Muscle of leg (tissue), 11 donors: ENCODE data around the gene NUDT14. TPM values are rescaled to one million over a fixed set of nuclear protein-coding genes. Genes with fewer than 3 reads are reported as not detected.
A peak's percentile ranks its signal among the peaks of the same experiment; 100 is the strongest.

ENCODE experiments used
- DNase-seq: peaks from one replicate; pipeline ENCODE4 v3.0.0; 2013
- H3K27ac ChIP-seq: one replicate; pipeline ENCODE4 v1.5.1; 2013; ENCODE audit warnings: mild to moderate bottlenecking, low read length, control low read depth
- H3K27me3 ChIP-seq: one replicate; pipeline ENCODE4 v1.6.1; 2013; ENCODE audit warnings: low read length; ENCODE audit not compliant: control insufficient read depth, insufficient read depth
- H3K36me3 ChIP-seq: one replicate; pipeline ENCODE4 v1.6.1; 2013; ENCODE audit warnings: low read length; ENCODE audit not compliant: control insufficient read depth, insufficient read depth
- H3K4me1 ChIP-seq: one replicate; pipeline ENCODE4 v1.6.1; 2013; ENCODE audit warnings: low read length; ENCODE audit not compliant: control insufficient read depth, insufficient read depth
- H3K4me3 ChIP-seq: one replicate; pipeline ENCODE4 v1.5.1; 2013; ENCODE audit warnings: low read length, control low read depth
- H3K9me3 ChIP-seq: replicated peaks from 2 replicates; pipeline ENCODE4 v1.6.1; 2013; ENCODE audit warnings: low read depth, low read length; ENCODE audit not compliant: control insufficient read depth
- WGBS: methylation state at CpG from one replicate; pipeline ENCODE4 v1.1.5; 2013; ENCODE audit warnings: missing lambda C conversion rate; ENCODE audit not compliant: insufficient coverage; 5-methylcytosine and 5-hydroxymethylcytosine counted together
- polyA plus RNA-seq, 8 donors: library from polyadenylated mRNA; unstranded; fragments of 120-200 nt; gene quantifications; one replicate each; pipeline versions ENCODE4 v1.2.1 to v1.2.3, GENCODE V29; 2013; ENCODE audit warnings: inconsistent platforms in 1 of 8, low replicate concordance in 1 of 8; ENCODE audit not compliant: insufficient read length in 8 of 8, insufficient read depth in 1 of 8
- total RNA-seq: library from RNA; stranded (reverse); fragments of 120-200 nt; gene quantifications from one replicate; pipeline ENCODE4 v1.2.4, GENCODE V29; 2013

Gene NUDT14
- total and polyA plus RNA-seq, 9 donors, result 10.5 to 22.8 (median 16.1) TPM

DNA sequence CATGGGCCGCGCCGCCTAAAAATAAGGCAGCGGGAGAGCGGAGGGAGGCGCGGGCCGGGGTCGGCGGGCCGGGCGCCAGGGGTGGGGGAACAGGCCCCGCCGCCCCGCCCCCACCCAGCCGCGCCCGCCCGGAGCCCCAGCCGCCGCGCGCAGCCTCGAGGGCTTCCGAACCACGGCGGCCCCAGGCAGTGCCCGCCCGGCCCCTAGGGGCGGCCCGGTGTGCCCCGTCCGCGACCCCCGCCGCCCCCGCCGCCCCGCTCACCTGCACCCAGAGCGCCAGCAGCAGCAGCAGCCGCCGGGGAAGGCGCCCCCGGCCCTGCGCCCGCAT is 13.1 kb downstream of the NUDT14 start:
- Histone ChIP-seq H3K27ac (no peak overlapping the region), H3K4me1 (peaks cover 80% of the 10 kb centered on the region), H3K9me3 (no peaks in the 10 kb centered on the region), H3K36me3 (no peaks in the 10 kb centered on the region), H3K4me3 (peak overlapping the region; percentile 27), H3K27me3 (peaks cover 30% of the 10 kb centered on the region)
- 0% methylated on average over 42 of the region's 46 CpGs for WGBS
- no peak for DNase-seq

DNA sequence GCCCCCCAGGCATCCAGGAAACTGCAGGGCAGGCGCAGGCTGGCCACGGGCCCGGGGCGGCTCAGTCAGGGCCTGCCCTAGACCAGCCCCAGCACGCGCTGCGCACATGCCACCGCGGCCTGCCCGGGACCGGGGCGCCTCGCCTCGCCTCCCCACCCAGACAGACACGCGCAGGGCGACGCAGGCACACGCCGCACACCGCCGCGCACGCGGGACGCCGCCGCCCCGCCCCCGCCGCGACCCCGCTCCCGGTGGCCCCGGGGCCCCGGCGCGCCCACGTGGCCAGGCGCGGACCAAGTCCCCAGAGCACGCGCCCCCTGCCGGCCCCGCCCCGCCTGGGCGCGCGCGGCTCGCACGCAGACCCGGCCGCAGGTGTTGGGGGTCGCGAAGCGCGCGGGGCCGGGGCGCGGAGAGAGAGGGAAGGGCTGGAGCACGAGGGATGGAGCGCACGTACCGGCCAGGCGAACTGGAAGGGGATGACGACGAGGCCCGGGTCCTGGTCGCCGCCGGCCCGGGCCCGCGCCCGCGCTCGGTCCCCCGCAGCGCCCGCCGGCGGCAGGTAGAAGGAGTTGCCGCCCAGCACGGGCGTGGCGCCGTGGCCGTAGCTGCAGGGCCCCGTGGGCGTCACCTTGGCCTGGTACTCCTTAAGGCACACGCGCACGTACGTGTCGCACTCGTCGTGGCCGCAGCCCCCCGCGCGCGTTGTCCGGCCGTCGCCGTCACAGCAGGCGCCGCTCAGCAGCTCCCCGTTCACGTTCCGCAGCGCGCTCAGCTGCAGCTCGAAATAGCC is 13.6 kb downstream of the NUDT14 start:
- Histone ChIP-seq H3K27ac (no peak overlapping the region), H3K36me3 (no peaks in the 10 kb centered on the region), H3K9me3 (no peaks in the 10 kb centered on the region), H3K4me1 (peaks cover 79% of the 10 kb centered on the region), H3K27me3 (peaks cover 30% of the 10 kb centered on the region), H3K4me3 (peak overlapping the region; percentile 27)
- WGBS, result 2% methylated on average over 109 of the region's 116 CpGs
- peak; percentile 58 for DNase-seq

DNA sequence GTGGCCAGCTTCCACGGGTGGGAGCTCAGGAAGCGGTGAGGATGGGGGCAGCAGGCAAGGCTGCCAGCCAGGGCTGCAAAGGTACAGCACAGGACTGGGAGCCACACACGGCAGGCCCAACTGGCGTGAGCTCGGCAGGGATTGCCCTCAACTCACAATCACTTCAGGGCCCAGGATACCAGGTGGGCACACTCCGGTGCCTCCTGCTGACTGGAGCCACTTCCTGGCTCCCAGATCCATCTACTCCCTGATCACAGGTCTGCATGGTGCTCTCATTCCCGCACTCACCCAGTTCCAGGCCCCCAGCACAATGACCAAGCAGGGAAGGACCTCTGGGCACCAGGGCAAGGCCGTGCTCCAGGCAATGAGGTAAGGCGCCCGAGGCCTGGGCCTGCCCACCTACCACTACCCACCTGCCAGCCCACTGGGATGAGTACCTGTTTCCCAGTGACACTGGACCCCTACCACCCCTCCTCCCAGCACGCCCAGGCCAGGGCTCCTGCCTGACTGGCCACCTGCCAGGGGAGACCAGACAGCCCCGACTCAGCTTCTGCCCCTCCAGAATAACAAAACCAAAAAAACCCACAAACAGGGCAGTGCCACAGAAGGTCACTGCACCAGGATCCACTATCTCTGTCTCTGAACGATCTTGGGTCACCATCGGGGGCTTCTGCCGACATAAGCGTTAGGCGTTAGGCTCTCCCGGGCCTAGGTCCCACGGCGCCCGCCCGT is 14.4 kb downstream of the NUDT14 start:
- no peak for DNase-seq
- Histone ChIP-seq H3K36me3 (no peaks in the 10 kb centered on the region), H3K4me3 (peak overlapping the region; percentile 27), H3K9me3 (no peaks in the 10 kb centered on the region), H3K27me3 (peaks cover 30% of the 10 kb centered on the region), H3K4me1 (peaks cover 72% of the 10 kb centered on the region), H3K27ac (peak overlapping the region; percentile 35)
- 58% methylated on average over 21 of the region's 22 CpGs for WGBS

DNA sequence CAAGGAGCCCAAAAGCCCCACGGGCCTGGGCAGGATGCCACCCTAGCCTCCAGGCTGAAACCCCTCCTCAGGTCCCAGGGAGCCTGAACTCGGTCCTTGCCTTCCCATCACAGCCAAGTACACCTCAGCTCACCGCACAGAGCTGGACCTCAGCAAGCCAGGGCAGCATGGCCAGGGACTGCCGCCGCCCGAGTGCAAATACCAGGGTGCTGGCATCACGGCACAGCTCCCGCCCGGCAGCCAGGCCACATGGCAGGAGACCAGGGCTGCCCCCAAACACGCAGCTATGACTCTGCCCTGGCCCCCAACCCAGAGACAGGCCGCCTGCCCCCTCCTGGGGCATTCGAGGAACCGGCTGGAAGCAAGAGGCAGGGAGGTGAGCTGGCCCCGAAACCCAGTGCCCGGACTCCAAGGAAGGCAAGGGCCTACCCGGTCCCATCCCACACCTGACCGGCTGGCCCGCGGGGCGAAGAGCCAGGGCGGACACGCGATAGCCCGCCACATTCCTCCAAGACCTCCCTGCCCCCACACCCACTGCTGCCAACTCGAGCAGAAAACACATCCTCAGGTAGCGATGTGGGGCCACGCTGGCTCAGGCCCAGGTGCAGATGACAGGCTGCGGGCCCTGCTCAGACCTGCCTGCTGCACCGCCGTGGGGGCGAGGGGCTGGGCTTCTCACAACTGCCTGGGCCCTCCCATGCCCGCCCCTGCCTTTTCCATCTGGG is 15.2 kb downstream of the NUDT14 start:
- no peak for DNase-seq
- Histone ChIP-seq H3K9me3 (no peaks in the 10 kb centered on the region), H3K36me3 (no peaks in the 10 kb centered on the region), H3K4me1 (peaks cover 64% of the 10 kb centered on the region), H3K27ac (peak overlapping the region; percentile 7), H3K27me3 (peaks cover 30% of the 10 kb centered on the region), H3K4me3 (no peak overlapping the region)
- 83% methylated on average over 32 of the region's 32 CpGs for WGBS

DNA sequence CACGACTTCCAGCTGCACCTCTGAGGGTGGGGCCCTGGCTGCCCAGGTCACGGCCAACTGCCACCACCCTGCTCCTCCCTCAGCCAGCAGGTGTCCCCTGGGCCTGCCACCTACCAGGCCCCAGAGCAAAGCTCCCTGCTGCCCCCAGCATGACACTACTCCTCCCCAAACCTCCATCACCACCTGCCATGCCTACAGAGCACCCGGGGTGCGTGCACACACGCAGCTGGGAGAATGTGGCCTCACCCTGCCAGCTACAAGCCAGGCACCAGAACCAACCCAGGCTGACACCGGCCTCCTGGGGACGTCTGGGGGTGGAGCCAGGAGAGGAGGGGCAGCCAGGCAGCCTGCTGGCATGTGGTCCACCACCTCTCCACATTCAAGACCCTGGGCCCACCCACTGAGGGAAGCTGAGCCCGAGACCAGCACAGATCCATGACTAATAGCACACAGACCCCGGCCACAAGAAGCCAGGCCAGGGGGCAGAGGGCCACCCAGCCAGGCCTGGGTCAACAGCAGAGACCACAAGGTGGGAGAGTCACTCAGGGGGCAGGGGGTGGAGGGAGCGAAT is 15.9 kb downstream of the NUDT14 start:
- Histone ChIP-seq H3K4me3 (no peak overlapping the region), H3K27ac (peak overlapping the region; percentile 7)

DNA sequence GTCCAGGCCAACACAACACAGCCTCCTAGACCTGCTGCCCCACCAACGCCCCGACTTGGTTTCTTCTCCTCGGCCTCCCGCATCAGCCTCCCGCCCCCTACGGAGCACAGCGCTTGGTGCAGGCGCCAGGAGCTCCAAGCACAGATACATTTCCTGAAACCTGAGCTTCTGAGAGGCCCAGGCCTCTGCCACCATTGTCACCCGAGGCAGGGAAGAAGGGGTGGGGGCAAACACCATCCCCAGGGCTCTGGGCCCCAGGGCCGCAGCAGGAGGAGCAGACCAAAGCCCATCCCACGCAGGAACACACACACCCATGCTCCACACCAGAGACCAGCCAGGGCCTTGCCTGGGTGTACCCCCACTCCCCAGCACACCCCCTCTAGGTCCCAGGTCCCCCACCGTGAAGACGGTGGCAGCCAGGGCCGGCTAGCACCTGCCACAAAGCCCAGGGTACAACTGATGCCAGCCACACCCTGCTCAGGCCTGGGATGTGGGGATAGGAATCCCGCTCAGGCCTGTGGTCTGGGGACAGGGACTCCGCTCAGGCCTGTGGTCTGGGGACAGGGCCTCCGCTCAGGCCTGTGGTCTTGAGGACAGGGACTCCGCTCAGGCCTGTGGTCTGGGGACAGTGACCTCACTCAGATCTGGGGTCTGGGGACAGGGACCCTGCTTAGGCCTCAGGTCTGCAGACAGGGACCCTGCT is 17.9 kb downstream of the NUDT14 start:
- no peak for DNase-seq
- Histone ChIP-seq H3K4me1 (peaks cover 47% of the 10 kb centered on the region), H3K27me3 (peaks cover 14% of the 10 kb centered on the region), H3K27ac (no peak overlapping the region), H3K4me3 (no peak overlapping the region), H3K36me3 (no peaks in the 10 kb centered on the region), H3K9me3 (no peaks in the 10 kb centered on the region)
- 84% methylated on average over 14 of the region's 18 CpGs for WGBS

More for the DNA sequence above, 15.9 kb downstream of the NUDT14 start:
- WGBS, result 56% methylated on average over 3 of the region's 10 CpGs
- H3K27me3 ChIP-seq, result peaks cover 26% of the 10 kb centered on the region
- H3K9me3 ChIP-seq, result no peaks in the 10 kb centered on the region
- peaks cover 57% of the 10 kb centered on the region for H3K4me1 ChIP-seq
- no peak for DNase-seq
- H3K36me3 ChIP-seq, result no peaks in the 10 kb centered on the region

DNA sequence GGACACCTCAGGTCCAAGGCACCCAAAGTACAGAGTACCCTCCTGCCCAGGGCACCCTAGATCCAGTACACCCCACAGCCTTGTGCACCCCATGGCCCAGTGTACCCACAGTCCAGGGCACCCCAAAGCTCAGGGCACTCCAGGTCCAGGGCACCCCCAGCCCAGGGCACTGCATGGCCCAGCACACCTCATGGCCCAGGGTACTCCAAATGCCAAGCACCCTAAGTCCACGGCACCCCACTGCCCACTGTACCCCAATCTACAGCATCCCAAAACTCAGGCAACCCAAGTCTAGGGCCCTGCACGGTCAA is 18.5 kb downstream of the NUDT14 start:
- no peaks in the 10 kb centered on the region for H3K9me3 ChIP-seq
- WGBS, result 86% methylated on average over 2 of the region's 2 CpGs
- peaks cover 11% of the 10 kb centered on the region for H3K27me3 ChIP-seq
- no peak overlapping the region for H3K4me3 ChIP-seq
- no peak overlapping the region for H3K27ac ChIP-seq
- H3K36me3 ChIP-seq, result no peaks in the 10 kb centered on the region
- H3K4me1 ChIP-seq, result peaks cover 47% of the 10 kb centered on the region
- no peak for DNase-seq

DNA sequence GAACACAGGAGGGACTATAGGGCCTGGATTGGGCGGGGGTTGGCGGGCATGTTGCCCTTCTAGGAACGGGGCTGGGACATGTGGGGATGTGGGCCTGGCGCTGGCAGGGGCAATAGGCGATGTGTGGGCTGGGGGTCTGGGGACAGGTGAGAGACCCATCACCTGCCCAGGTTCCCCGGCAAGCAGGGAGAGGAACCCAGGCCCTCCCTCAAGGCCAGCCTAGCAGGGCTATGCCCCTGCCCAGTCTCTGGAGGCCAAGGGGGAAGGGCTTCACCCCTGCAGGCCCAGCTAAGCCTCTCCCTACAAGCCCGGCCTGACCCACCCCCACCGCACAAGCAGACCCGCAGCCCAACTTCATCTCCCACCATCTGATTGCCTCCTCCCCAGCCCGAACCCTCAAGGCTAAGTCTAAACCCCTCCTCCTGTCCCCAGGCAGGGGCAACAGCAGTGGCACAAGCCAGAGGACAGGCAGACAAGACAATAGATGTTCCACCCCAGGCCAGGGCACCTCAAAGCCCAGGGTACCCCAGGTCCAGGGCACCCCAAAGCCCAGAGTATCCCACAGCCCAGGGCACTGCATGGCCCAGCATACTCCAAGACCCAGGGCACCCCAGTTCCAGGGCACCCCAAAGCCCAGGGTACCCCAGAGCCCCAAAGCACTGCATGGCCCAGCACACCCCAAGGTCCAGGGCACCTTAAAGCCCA is 19.0 kb downstream of the NUDT14 start:
- H3K9me3 ChIP-seq, result no peaks in the 10 kb centered on the region
- no peak overlapping the region for H3K4me3 ChIP-seq
- WGBS, result 73% methylated on average over 7 of the region's 10 CpGs
- H3K36me3 ChIP-seq, result no peaks in the 10 kb centered on the region
- H3K4me1 ChIP-seq, result peaks cover 46% of the 10 kb centered on the region
- no peak overlapping the region for H3K27ac ChIP-seq
- peak; percentile 35 for DNase-seq
- peaks cover 10% of the 10 kb centered on the region for H3K27me3 ChIP-seq

DNA sequence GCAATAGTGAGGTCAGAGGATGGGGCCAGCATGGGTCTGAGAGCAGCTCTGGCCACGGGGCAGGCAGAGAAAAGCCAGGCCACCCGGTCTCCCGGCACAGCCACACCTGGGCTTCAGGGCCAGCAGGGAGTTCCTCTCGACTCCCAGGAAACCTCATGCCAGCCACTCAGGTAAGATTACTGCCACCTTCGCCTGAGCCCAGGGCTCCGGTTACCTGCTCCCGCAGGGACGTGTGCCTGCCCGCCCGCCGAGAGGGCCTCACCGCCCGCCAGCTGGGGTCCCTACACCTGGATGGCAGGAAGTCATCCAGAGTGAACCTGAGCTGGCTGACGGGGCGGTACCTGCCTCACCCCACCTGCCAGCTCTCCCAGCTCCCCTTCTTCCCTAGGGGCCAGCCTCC is 19.8 kb downstream of the NUDT14 start:
- Histone ChIP-seq H3K36me3 (no peaks in the 10 kb centered on the region), H3K9me3 (no peaks in the 10 kb centered on the region), H3K4me3 (no peak overlapping the region), H3K4me1 (peaks cover 41% of the 10 kb centered on the region), H3K27me3 (peaks cover 2% of the 10 kb centered on the region), H3K27ac (no peak overlapping the region)
- WGBS, result 67% methylated on average over 15 of the region's 15 CpGs
- DNase-seq, result no peak
